ENCODE measurements around the gene MARF1.

GRCh38 chr16:15653227-15653626 is 10.3 kb upstream of the MARF1 start:
- TF ChIP-seq TAF1 (IDR thresholded peaks at IDR 0.05; ENCODE audit: low read depth, low read length), result no peak
- no peak for TF ChIP-seq POLR2AphosphoS5 (IDR thresholded peaks at IDR 0.05; ENCODE audit: low read depth, low read length)
- TF ChIP-seq POLR2A (IDR thresholded peaks at IDR 0.05; ENCODE audit: low read depth, low read length), result no peak
- no peak for TF ChIP-seq SPI1 (IDR thresholded peaks at IDR 0.05; ENCODE audit: low read depth, low read length)

Data from GM12891 (cell line).